HCT116 (cell line): ENCODE data around the gene ZNF516. TPM values are rescaled to one million over a fixed set of nuclear protein-coding genes. Genes with fewer than 3 reads are reported as not detected.

ENCODE experiments used
- ATAC-seq: fragments of 200-7000 bp; cut with Tn5 transposase; 2 replicates; pipeline ENCODE4 v1.9.1; 2020; ENCODE audit warnings: mild to moderate bottlenecking, moderate library complexity
- BruUV-seq: library from RNA; stranded (reverse); fragments of 400-500 nt; replicated peaks from 2 replicates; lab custom pipeline; 2021; lab: Mats Ljungman, UMichigan
- CTCF ChIA-PET: fragments of 300-600 bp; sonication (Branson Sonifier 250); formaldehyde crosslinking; loops from one replicate; lab custom pipeline; 2021; ENCODE audit warnings: antibody characterized with exemption; lab: Charles Lee
- POLR2A ChIA-PET: fragments of 300-600, 350-600 bp; sonication (Branson Sonifier 250); formaldehyde crosslinking; loops from one replicate; lab custom pipeline; 2021; ENCODE audit warnings: antibody characterized with exemption; lab: Charles Lee
- RAD21 ChIA-PET, 2 experiments: fragments of 300-600 bp; sonication (Branson Sonifier 250); formaldehyde crosslinking; loops; one replicate each; lab custom pipeline; 2023; ENCODE audit warnings: low total read pairs in 2 of 2; ENCODE audit not compliant: uncharacterized antibody in 2 of 2, unreplicated experiment in 2 of 2, low non-redundant PET in 1 of 2; lab: Charles Lee
- DNase-seq: peaks from one replicate; pipeline ENCODE4 v3.0.0-alpha.2; 2010; ENCODE audit warnings: low read depth, low spot score
- H2AFZ ChIP-seq: fragments of 200-600 bp; shearing (Covaris generic), sonication (generic); 2 replicates; pipeline ENCODE4 v1.6.1; 2017; ENCODE audit warnings: low read depth, mixed run types, mixed read lengths, antibody characterized with exemption, low read length; ENCODE audit not compliant: poor library complexity, severe bottlenecking
- H3K27ac ChIP-seq: 2 replicates; pipeline ENCODE4 v1.5.1; 2012; ENCODE audit warnings: low read depth, low read length
- H3K27me3 ChIP-seq: fragments of 200-600 bp; sonication (generic); 2 replicates; pipeline ENCODE4 v1.6.1; 2016; ENCODE audit warnings: mixed run types, low read length, mixed read lengths; ENCODE audit not compliant: insufficient read depth
- H3K36me3 ChIP-seq, 2 experiments: fragments of 200-500 bp in 1 of 2; fragments of 200-600 bp in 1 of 2; sonication (Bioruptor generic) in 1 of 2; sonication (generic) in 1 of 2; 2 replicates each; pipeline versions ENCODE4 v1.5.1 to v1.6.1; 2014 to 2016; ENCODE audit warnings: low read length in 2 of 2, inconsistent platforms in 1 of 2, mixed read lengths in 1 of 2, mixed run types in 1 of 2; ENCODE audit not compliant: insufficient read depth in 2 of 2, control insufficient read depth in 1 of 2
- H3K4me1 ChIP-seq, 2 experiments: fragments of 200-600 bp in 1 of 2; sonication (generic) in 1 of 2; 2 replicates each; pipeline versions ENCODE4 v1.5.1 to v1.6.1; 2012 to 2017; ENCODE audit warnings: low read length in 2 of 2, inconsistent platforms in 1 of 2, mild to moderate bottlenecking in 1 of 2, mixed read lengths in 1 of 2, mixed run types in 1 of 2, moderate library complexity in 1 of 2; ENCODE audit not compliant: insufficient read depth in 2 of 2, control insufficient read depth in 1 of 2
- H3K4me2 ChIP-seq: fragments of 200-600 bp; sonication (generic); 2 replicates; pipeline ENCODE4 v1.6.1; 2017; ENCODE audit warnings: mixed run types, low read length, mixed read lengths
- H3K4me3 ChIP-seq, 2 experiments: fragments of 200-600 bp in 1 of 2; sonication (generic) in 1 of 2; replicated peaks in 1 of 2; 2 replicates each; pipeline ENCODE4 v1.5.1; 2011 to 2016; ENCODE audit warnings: low read length in 2 of 2, control low read depth in 1 of 2, low read depth in 1 of 2, mild to moderate bottlenecking in 1 of 2, mixed read lengths in 1 of 2, mixed run types in 1 of 2
- H3K79me2 ChIP-seq: fragments of 200-600 bp; sonication (generic); 2 replicates; pipeline ENCODE4 v1.6.1; 2017; ENCODE audit warnings: mild to moderate bottlenecking, mixed run types, low read length, moderate library complexity, mixed read lengths; ENCODE audit not compliant: insufficient read depth
- H3K9ac ChIP-seq: fragments of 200-600 bp; sonication (generic); 2 replicates; pipeline ENCODE4 v1.6.1; 2016; ENCODE audit warnings: low read length, mixed read lengths
- H3K9me2 ChIP-seq: fragments of 200-600 bp; sonication (generic), shearing (Covaris generic); 2 replicates; pipeline ENCODE4 v1.6.1; 2017; ENCODE audit warnings: mixed run types, mild to moderate bottlenecking, moderate library complexity; ENCODE audit not compliant: insufficient read depth
- H3K9me3 ChIP-seq, 2 experiments: fragments of 200-500 bp in 1 of 2; fragments of 200-600 bp in 1 of 2; sonication (Bioruptor generic) in 1 of 2; sonication (generic) in 1 of 2; 2 replicates each; pipeline ENCODE4 v1.6.1; 2014 to 2017; ENCODE audit warnings: low read length in 2 of 2, mixed read lengths in 2 of 2, inconsistent platforms in 1 of 2, low read depth in 1 of 2, mild to moderate bottlenecking in 1 of 2, mixed run types in 1 of 2, moderate library complexity in 1 of 2; ENCODE audit not compliant: control insufficient read depth in 1 of 2, insufficient read depth in 1 of 2
- H4K20me1 ChIP-seq: fragments of 200-600 bp; sonication (generic), shearing (Covaris generic); 2 replicates; pipeline ENCODE4 v1.6.1; 2017; ENCODE audit warnings: mixed run types, mild to moderate bottlenecking, moderate library complexity; ENCODE audit not compliant: insufficient read depth
- EZH2phosphoT487 ChIP-seq: fragments of 200-600 bp; IDR thresholded peaks from 2 replicates; pipeline ENCODE4 v1.6.1; 2018; ENCODE audit warnings: antibody characterized with exemption, borderline replicate concordance
- POLR2A ChIP-seq: IDR thresholded peaks from 2 replicates; pipeline ENCODE4 v1.7.0; 2011; ENCODE audit warnings: borderline replicate concordance; ENCODE audit not compliant: insufficient read depth, insufficient read length; ENCODE audit errors: extremely low read depth
- POLR2AphosphoS5 ChIP-seq: IDR thresholded peaks from 2 replicates; pipeline ENCODE4 v1.6.1; 2011; ENCODE audit warnings: mild to moderate bottlenecking, low read depth, low read length, moderate library complexity
- RAD21 ChIP-seq: IDR thresholded peaks from 2 replicates; pipeline ENCODE4 v1.6.1; 2012; ENCODE audit warnings: low read depth, mild to moderate bottlenecking
- SIN3A ChIP-seq: IDR thresholded peaks from 2 replicates; pipeline ENCODE4 v1.6.1; 2012; ENCODE audit warnings: low read depth
- intact Hi-C: fragments of 100-400 bp; cut with micrococcal nuclease; formaldehyde crosslinking; loops from 2 replicates; pipeline ENCODE4 v1.10.0; 2022
- total RNA-seq: library from RNA; stranded (reverse); gene quantifications from one replicate; pipeline ENCODE4 v1.2.1, GENCODE V29; 2021; ENCODE audit not compliant: unreplicated experiment
- TF ChIP-seq, protein P1 (sequence below): IDR thresholded peaks from 2 replicates; pipeline ENCODE4 v1.6.1; 2012
- TF ChIP-seq, protein P2 (sequence below), 3 experiments: fragments of 200-600 bp in 1 of 3; sonication (generic) in 1 of 3; IDR thresholded peaks in 2 of 3; conservative IDR thresholded peaks in 1 of 3; 2 replicates each; pipeline ENCODE4 v1.5.1; 2012 to 2017; ENCODE audit warnings: low read depth in 2 of 3, low read length in 2 of 3, antibody characterized with exemption in 1 of 3, borderline replicate concordance in 1 of 3, control low read depth in 1 of 3, mild to moderate bottlenecking in 1 of 3, mixed read lengths in 1 of 3, mixed run types in 1 of 3, moderate library complexity in 1 of 3; ENCODE audit not compliant: insufficient read depth in 1 of 3
- TF ChIP-seq, protein P3 (sequence below): IDR thresholded peaks from 2 replicates; pipeline ENCODE4 v1.6.1; 2012; ENCODE audit warnings: low read depth

Gene ZNF516
- total RNA-seq, 1 experiment from 2014 or later: 32.0 TPM

- TF ChIP-seq, protein P1, sequence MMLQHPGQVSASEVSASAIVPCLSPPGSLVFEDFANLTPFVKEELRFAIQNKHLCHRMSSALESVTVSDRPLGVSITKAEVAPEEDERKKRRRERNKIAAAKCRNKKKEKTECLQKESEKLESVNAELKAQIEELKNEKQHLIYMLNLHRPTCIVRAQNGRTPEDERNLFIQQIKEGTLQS: no peak
- TF ChIP-seq POLR2AphosphoS5 (no peak), POLR2A (no peak), SIN3A (no peak)
Observed at GRCh38 chr18:76457957-76458356, 37.1 kb downstream of the ZNF516 start (continued).

DNA sequence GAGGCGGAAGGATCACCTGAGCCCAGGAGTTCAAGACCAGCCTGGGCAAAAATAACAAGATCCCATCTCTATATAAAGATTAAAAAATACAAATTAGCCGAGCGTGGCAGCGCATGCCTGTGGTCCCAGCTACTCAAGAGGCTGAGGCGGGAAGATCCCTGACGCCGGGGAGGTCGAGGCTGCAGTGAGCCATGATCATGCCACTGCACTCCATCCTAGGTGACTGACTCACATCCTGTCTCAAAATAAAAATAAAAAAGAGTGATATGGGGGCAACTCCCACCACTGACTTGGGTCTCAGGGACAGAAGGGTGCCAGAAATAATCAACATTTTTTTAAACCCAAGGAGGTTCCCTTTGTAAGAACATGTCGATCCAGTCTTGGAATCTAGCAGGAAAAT, 37.6 kb downstream of the ZNF516 start:
- intact Hi-C loops: loop anchor here (10.0 kb wide), 1 partner anchor 47 kb away; no protein-coding TSS in a partner anchor
- DNase-seq (no peak), ATAC-seq (no peak)
- no peaks in the 10 kb centered on the region for H4K20me1 ChIP-seq
- H3K9me3 ChIP-seq: no peaks in the 10 kb centered on the region
- ChIA-PET CTCF (no interaction called here), RAD21 (no interaction called here), POLR2A (no interaction called here)
- no peaks in the 10 kb centered on the region for H3K9me2 ChIP-seq
- H2AFZ ChIP-seq: no peak overlapping the region
- H3K79me2 ChIP-seq: 0 out of 2 replicates have a peak, but pooled peaks cover 11% of the 10 kb centered on the region
- no peak overlapping the region for H3K9ac ChIP-seq
- peaks cover 0 to 25% of the 10 kb centered on the region in 2 experiments; a peak in 2 of 4 replicates for H3K4me1 ChIP-seq
- H3K4me2 ChIP-seq: no peak overlapping the region
- BruUV-seq: no TSS peak
- TF ChIP-seq, protein P2, sequence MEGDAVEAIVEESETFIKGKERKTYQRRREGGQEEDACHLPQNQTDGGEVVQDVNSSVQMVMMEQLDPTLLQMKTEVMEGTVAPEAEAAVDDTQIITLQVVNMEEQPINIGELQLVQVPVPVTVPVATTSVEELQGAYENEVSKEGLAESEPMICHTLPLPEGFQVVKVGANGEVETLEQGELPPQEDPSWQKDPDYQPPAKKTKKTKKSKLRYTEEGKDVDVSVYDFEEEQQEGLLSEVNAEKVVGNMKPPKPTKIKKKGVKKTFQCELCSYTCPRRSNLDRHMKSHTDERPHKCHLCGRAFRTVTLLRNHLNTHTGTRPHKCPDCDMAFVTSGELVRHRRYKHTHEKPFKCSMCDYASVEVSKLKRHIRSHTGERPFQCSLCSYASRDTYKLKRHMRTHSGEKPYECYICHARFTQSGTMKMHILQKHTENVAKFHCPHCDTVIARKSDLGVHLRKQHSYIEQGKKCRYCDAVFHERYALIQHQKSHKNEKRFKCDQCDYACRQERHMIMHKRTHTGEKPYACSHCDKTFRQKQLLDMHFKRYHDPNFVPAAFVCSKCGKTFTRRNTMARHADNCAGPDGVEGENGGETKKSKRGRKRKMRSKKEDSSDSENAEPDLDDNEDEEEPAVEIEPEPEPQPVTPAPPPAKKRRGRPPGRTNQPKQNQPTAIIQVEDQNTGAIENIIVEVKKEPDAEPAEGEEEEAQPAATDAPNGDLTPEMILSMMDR (IDR thresholded peaks at IDR 0.05 in 2 of 3, conservative IDR thresholded peaks at IDR 0.05 in 1 of 3; ENCODE audit: borderline replicate concordance in 1 of 3, insufficient read depth in 1 of 3, low read depth in 2 of 3, low read length in 2 of 3): no peak
- no peak for TF ChIP-seq RAD21
- TF ChIP-seq EZH2phosphoT487: no peak
- TF ChIP-seq, protein P3, sequence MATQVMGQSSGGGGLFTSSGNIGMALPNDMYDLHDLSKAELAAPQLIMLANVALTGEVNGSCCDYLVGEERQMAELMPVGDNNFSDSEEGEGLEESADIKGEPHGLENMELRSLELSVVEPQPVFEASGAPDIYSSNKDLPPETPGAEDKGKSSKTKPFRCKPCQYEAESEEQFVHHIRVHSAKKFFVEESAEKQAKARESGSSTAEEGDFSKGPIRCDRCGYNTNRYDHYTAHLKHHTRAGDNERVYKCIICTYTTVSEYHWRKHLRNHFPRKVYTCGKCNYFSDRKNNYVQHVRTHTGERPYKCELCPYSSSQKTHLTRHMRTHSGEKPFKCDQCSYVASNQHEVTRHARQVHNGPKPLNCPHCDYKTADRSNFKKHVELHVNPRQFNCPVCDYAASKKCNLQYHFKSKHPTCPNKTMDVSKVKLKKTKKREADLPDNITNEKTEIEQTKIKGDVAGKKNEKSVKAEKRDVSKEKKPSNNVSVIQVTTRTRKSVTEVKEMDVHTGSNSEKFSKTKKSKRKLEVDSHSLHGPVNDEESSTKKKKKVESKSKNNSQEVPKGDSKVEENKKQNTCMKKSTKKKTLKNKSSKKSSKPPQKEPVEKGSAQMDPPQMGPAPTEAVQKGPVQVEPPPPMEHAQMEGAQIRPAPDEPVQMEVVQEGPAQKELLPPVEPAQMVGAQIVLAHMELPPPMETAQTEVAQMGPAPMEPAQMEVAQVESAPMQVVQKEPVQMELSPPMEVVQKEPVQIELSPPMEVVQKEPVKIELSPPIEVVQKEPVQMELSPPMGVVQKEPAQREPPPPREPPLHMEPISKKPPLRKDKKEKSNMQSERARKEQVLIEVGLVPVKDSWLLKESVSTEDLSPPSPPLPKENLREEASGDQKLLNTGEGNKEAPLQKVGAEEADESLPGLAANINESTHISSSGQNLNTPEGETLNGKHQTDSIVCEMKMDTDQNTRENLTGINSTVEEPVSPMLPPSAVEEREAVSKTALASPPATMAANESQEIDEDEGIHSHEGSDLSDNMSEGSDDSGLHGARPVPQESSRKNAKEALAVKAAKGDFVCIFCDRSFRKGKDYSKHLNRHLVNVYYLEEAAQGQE: no peak
- no peak overlapping the region for H3K27ac ChIP-seq
- no peak overlapping the region for H3K4me3 ChIP-seq
- H3K27me3 ChIP-seq: no peaks in the 10 kb centered on the region
- H3K36me3 ChIP-seq: no peaks in the 10 kb centered on the region
